ENCODE results near the gene CDKN2D.

The CDKN2D gene

GRCh38 chr19:10586396-10586795, 17.6 kb upstream of the CDKN2D start:
- no peaks in the 10 kb centered on the region for H3K79me2 ChIP-seq (ENCODE audit: control insufficient read depth, low read length)
- no peak for TF ChIP-seq EZH2phosphoT487 (IDR thresholded peaks at IDR 0.05; ENCODE audit: borderline replicate concordance, low read length)
- no peak for TF ChIP-seq CTCF (IDR thresholded peaks at IDR 0.05; ENCODE audit: low read depth, low read length, poor library complexity, severe bottlenecking)
- H3F3A ChIP-seq (ENCODE audit: control insufficient read depth, insufficient read depth): no peaks in the 10 kb centered on the region
- no peaks in the 10 kb centered on the region for H3K27me3 ChIP-seq (ENCODE audit: control insufficient read depth, low read length)
- H3K9me3 ChIP-seq (ENCODE audit: control insufficient read depth, insufficient read depth, low read length): no peaks in the 10 kb centered on the region
- no peaks in the 10 kb centered on the region for H3K9me2 ChIP-seq (replicated peaks; ENCODE audit: control insufficient read depth, low read length)
- H3K4me3 ChIP-seq (ENCODE audit: low read length): no peak overlapping the region
- peaks cover 7% of the 10 kb centered on the region for H3K4me1 ChIP-seq (ENCODE audit: control insufficient read depth, low read length)
- H3K36me3 ChIP-seq (ENCODE audit: control insufficient read depth, low read length): no peaks in the 10 kb centered on the region
- no peak overlapping the region for H3K27ac ChIP-seq (ENCODE audit: low read depth, low read length)
- no peaks in the 10 kb centered on the region for H4K20me1 ChIP-seq (ENCODE audit: control insufficient read depth, insufficient read depth, low read depth, low read length)
- no peak overlapping the region for H3K4me2 ChIP-seq (ENCODE audit: low read length)

GRCh38 chr19:10583036-10583776, 14.4 kb upstream of the CDKN2D start:
- Histone ChIP-seq H3K4me3 (ENCODE audit: low read length) (no peak overlapping the region), H3K4me2 (ENCODE audit: low read length) (no peak overlapping the region), H3K27me3 (ENCODE audit: control insufficient read depth, low read length) (no peaks in the 10 kb centered on the region), H4K20me1 (ENCODE audit: control insufficient read depth, insufficient read depth, low read depth, low read length) (no peaks in the 10 kb centered on the region), H3K4me1 (ENCODE audit: control insufficient read depth, low read length) (peaks cover 11% of the 10 kb centered on the region), H3F3A (ENCODE audit: control insufficient read depth, insufficient read depth) (no peaks in the 10 kb centered on the region), H3K9me3 (ENCODE audit: control insufficient read depth, insufficient read depth, low read length) (no peaks in the 10 kb centered on the region), H3K79me2 (ENCODE audit: control insufficient read depth, low read length) (no peaks in the 10 kb centered on the region), H3K36me3 (ENCODE audit: control insufficient read depth, low read length) (no peaks in the 10 kb centered on the region), H3K27ac (ENCODE audit: low read depth, low read length) (no peak overlapping the region), H3K9me2 (replicated peaks; ENCODE audit: control insufficient read depth, low read length) (no peaks in the 10 kb centered on the region)
- no peak for TF ChIP-seq EZH2phosphoT487 (IDR thresholded peaks at IDR 0.05; ENCODE audit: borderline replicate concordance, low read length)
- TF ChIP-seq CTCF (IDR thresholded peaks at IDR 0.05; ENCODE audit: low read depth, low read length, poor library complexity, severe bottlenecking): no peak

GRCh38 chr19:10582091-10582490, 13.3 kb upstream of the CDKN2D start:
- H3K36me3 ChIP-seq (ENCODE audit: control insufficient read depth, low read length): no peaks in the 10 kb centered on the region
- no peaks in the 10 kb centered on the region for H3K9me2 ChIP-seq (replicated peaks; ENCODE audit: control insufficient read depth, low read length)
- no peak overlapping the region for H3K4me3 ChIP-seq (ENCODE audit: low read length)
- no peak overlapping the region for H3K27ac ChIP-seq (ENCODE audit: low read depth, low read length)
- no peaks in the 10 kb centered on the region for H3K27me3 ChIP-seq (ENCODE audit: control insufficient read depth, low read length)
- no peaks in the 10 kb centered on the region for H4K20me1 ChIP-seq (ENCODE audit: control insufficient read depth, insufficient read depth, low read depth, low read length)
- H3K79me2 ChIP-seq (ENCODE audit: control insufficient read depth, low read length): no peaks in the 10 kb centered on the region
- H3K9me3 ChIP-seq (ENCODE audit: control insufficient read depth, insufficient read depth, low read length): no peaks in the 10 kb centered on the region
- no peaks in the 10 kb centered on the region for H3F3A ChIP-seq (ENCODE audit: control insufficient read depth, insufficient read depth)
- TF ChIP-seq CTCF (IDR thresholded peaks at IDR 0.05; ENCODE audit: low read depth, low read length, poor library complexity, severe bottlenecking) (no peak), EZH2phosphoT487 (IDR thresholded peaks at IDR 0.05; ENCODE audit: borderline replicate concordance, low read length) (no peak)
- peaks cover 11% of the 10 kb centered on the region for H3K4me1 ChIP-seq (ENCODE audit: control insufficient read depth, low read length)
- H3K4me2 ChIP-seq (ENCODE audit: low read length): no peak overlapping the region

Data from DOHH2 (cell line).